NT2/D1 (cell line): ENCODE data around the gene CYP46A1.

ENCODE experiments used
- DNase-seq: peaks from one replicate; pipeline ENCODE4 v3.0.0-alpha.2; 2011; ENCODE audit warnings: low read depth, low spot score
- H3K27me3 ChIP-seq: 2 replicates; pipeline ENCODE4 v1.6.0; 2011; ENCODE audit warnings: mild to moderate bottlenecking; ENCODE audit not compliant: insufficient read length, insufficient read depth
- H3K36me3 ChIP-seq: 2 replicates; pipeline ENCODE4 v1.6.1; 2011; ENCODE audit warnings: mild to moderate bottlenecking, low read length, mixed read lengths; ENCODE audit not compliant: insufficient read depth, insufficient read length
- H3K4me1 ChIP-seq: 2 replicates; pipeline ENCODE4 v1.5.1; 2011; ENCODE audit not compliant: insufficient read depth, insufficient read length
- H3K4me3 ChIP-seq: 2 replicates; pipeline ENCODE4 v1.5.1; 2011; ENCODE audit warnings: low read depth; ENCODE audit not compliant: insufficient read length
- H3K9ac ChIP-seq: 2 replicates; pipeline ENCODE4 v1.6.0; 2011; ENCODE audit warnings: low read depth; ENCODE audit not compliant: insufficient read length
- H3K9me3 ChIP-seq: 2 replicates; pipeline ENCODE4 v1.5.1; 2011; ENCODE audit warnings: mild to moderate bottlenecking, low read length; ENCODE audit not compliant: insufficient read depth
- SUZ12 ChIP-seq: IDR thresholded peaks from 2 replicates; pipeline ENCODE4 v1.6.1; 2011; ENCODE audit not compliant: insufficient read length, insufficient read depth; ENCODE audit errors: extremely low read depth
- YY1 ChIP-seq: IDR thresholded peaks from 2 replicates; pipeline ENCODE4 v1.6.1; 2011; ENCODE audit not compliant: insufficient read length, insufficient read depth
- ZNF274 ChIP-seq: IDR thresholded peaks from 2 replicates; pipeline ENCODE4 v1.6.1; 2011; ENCODE audit warnings: mild to moderate bottlenecking, low read depth, low read length

CYP46A1 gene

DNA sequence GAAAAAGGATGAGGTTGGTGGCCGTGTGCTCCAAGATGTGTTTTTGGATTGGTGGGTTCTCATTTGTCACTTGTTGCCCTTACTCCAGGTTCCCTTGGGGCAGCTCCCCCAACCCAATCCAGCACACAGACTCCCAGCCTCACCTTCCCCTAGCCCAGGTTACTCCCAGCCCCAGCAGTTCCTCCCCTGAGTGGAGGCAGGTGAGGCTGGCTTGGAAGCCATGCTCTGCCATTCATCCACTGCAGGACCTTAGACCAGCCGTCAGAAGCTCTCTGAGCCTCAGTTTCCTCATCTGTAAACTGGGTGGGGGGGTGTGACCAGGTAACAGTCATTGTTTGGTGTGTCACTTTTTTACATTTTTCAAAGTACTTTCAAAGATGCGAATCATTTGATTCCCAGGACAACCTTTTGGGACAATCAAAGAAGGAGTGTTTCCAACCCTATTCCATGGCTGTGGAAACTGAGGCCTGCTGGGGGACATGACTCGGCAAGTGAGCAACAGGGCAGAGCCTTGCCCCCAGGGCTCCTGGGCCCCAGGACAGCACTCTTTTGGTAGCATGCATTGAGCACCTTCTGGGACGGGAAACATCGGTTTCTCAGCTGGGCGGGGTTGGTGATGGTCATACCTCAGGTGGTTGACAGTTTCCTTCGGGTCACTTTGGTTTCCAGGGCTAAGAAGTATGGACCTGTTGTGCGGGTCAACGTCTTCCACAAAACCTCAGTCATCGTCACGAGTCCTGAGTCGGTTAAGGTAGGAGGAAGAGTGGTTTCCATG, 7.2 kb downstream of the CYP46A1 start:
- no peaks in the 10 kb centered on the region for H3K27me3 ChIP-seq
- no peaks in the 10 kb centered on the region for H3K4me1 ChIP-seq
- no peak overlapping the region for H3K9ac ChIP-seq
- DNase-seq: no peak
- no peaks in the 10 kb centered on the region for H3K36me3 ChIP-seq
- H3K9me3 ChIP-seq: no peaks in the 10 kb centered on the region
- TF ChIP-seq ZNF274: no peak
- TF ChIP-seq SUZ12: no peak
- TF ChIP-seq YY1: no peak
- H3K4me3 ChIP-seq: no peak overlapping the region

DNA sequence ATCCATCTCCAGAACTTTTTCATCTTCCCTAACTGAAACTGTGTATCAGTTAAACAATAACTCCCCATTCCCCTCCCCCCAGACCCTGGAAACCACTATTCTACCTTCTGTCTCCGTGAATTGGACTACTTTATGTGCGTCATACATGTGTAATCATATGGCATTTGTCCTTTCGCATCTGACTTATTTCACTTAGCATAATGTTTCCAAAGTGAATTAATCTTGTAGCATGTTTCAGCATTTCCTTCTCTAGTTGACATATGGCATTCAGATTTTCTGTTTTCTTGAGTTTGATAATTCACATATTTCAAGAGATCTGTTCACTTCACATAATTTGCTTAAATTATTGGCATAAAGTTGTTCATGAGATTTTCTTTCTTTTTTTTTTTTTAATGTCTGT, 9.8 kb downstream of the CYP46A1 start:
- Histone ChIP-seq H3K9me3 (no peaks in the 10 kb centered on the region), H3K27me3 (no peaks in the 10 kb centered on the region), H3K9ac (no peak overlapping the region), H3K4me1 (no peaks in the 10 kb centered on the region), H3K36me3 (no peaks in the 10 kb centered on the region), H3K4me3 (no peak overlapping the region)
- TF ChIP-seq SUZ12: no peak
- no peak for TF ChIP-seq ZNF274
- TF ChIP-seq YY1: no peak
- DNase-seq: no peak

DNA sequence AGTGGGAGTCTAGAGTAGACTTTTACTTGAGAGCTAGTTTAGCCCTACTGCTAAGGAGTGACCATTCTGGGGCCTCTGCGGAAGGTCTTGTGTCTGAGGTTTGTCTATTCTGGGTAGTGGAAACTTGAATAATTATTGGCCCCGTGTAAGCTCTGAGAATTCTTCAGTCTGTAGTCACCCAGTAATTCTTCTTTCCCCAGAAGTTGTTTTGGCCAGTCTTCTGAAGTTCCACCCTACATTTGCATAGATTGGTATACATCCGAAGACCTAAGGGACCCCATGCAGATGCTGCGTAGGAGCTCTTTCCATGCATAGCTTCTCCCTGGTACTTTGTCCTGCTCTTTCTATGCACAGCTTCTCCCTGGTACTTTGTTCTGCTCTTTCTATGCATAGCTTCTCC, 12.8 kb downstream of the CYP46A1 start:
- DNase-seq: no peak
- no peaks in the 10 kb centered on the region for H3K4me1 ChIP-seq
- no peak overlapping the region for H3K9ac ChIP-seq
- no peak for TF ChIP-seq ZNF274
- TF ChIP-seq YY1: no peak
- no peak for TF ChIP-seq SUZ12
- no peak overlapping the region for H3K4me3 ChIP-seq
- no peaks in the 10 kb centered on the region for H3K27me3 ChIP-seq
- H3K36me3 ChIP-seq: no peaks in the 10 kb centered on the region
- no peaks in the 10 kb centered on the region for H3K9me3 ChIP-seq

DNA sequence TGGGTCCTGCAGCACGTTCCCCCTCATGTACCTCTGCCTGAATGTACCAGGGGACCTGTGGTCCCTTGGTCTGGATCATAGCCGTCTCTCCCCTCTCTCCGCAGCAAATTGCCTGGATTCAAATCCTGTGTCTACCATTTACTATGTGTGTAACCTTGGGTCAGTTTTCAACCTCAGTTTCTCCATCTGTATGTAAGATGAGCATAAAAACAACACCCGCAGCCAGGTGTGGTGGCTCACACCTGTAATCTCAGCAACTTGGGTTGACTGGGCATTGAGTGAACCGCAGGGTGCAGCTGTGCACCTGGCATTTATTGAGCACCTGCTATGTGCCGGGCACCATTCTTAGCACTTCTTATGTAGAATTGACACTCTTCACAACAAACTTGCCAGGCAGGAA, 14.1 kb downstream of the CYP46A1 start:
- Histone ChIP-seq H3K4me1 (no peaks in the 10 kb centered on the region), H3K27me3 (no peaks in the 10 kb centered on the region), H3K9me3 (peaks cover 7% of the 10 kb centered on the region; the same call in 1 of the 2 replicates), H3K9ac (no peak overlapping the region), H3K4me3 (no peak overlapping the region), H3K36me3 (no peaks in the 10 kb centered on the region)
- no peak for DNase-seq
- no peak for TF ChIP-seq ZNF274
- no peak for TF ChIP-seq SUZ12
- no peak for TF ChIP-seq YY1

DNA sequence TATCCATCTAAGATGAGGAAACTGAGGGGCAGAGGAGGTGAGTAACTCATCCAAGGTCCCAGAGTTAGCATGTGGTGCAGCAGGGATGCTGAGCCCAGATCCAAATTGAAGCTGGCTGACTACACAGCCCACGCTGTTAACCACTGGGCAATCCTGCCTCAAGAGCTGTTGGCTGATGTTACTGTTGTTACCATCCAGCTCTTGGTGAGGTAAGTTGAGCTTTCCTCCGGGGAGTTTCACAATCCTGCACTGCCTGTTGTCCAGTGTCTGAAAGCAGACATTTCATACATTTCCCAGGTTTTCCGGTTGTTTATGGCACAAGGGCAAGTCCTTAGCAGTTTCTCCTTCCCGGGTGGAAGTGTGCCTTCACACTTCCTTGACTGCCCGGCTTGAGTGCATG, 14.5 kb downstream of the CYP46A1 start:
- no peaks in the 10 kb centered on the region for H3K27me3 ChIP-seq
- H3K36me3 ChIP-seq: no peaks in the 10 kb centered on the region
- DNase-seq: no peak
- H3K4me1 ChIP-seq: no peaks in the 10 kb centered on the region
- H3K4me3 ChIP-seq: no peak overlapping the region
- TF ChIP-seq ZNF274: no peak
- no peak for TF ChIP-seq YY1
- no peak for TF ChIP-seq SUZ12
- peaks cover 11% of the 10 kb centered on the region; the same call in 1 of the 2 replicates for H3K9me3 ChIP-seq
- H3K9ac ChIP-seq: no peak overlapping the region

DNA sequence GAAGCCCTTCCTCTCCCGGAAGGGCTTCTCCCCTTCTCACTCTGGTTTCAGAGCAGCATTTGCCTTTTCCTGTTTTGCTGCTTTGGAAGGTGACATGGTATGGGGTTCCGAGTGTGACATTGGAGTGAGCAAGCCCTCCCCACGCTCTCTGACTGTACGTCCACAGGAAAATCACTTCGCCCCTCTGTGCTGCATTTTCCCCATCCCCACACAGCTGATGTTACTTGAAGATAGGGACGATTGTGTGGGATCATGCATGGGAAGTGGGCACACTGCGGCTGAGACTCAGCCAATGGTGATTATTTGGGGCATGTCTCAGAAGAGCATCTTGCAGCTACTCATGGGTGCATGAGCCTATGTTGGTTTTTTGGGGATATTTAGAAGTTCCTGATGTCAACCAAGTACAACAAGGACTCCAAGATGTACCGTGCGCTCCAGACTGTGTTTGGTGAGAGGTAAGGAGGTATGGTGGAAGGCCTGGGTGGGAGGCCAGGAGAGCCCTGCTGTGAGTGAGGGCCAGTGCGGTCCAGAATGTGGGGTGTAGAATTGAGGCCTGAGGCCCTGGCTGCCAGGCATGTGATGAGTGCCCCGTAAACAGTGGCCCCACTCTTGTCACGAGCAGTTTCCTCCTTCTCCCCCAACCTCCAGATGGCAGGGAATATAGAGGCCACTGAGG, 15.1 kb downstream of the CYP46A1 start:
- Histone ChIP-seq H3K4me1 (no peaks in the 10 kb centered on the region), H3K4me3 (no peak overlapping the region), H3K9ac (no peak overlapping the region), H3K36me3 (no peaks in the 10 kb centered on the region), H3K9me3 (peaks cover 17% of the 10 kb centered on the region; the same call in 1 of the 2 replicates), H3K27me3 (no peaks in the 10 kb centered on the region)
- no peak for DNase-seq
- TF ChIP-seq SUZ12 (no peak), ZNF274 (no peak), YY1 (no peak)

DNA sequence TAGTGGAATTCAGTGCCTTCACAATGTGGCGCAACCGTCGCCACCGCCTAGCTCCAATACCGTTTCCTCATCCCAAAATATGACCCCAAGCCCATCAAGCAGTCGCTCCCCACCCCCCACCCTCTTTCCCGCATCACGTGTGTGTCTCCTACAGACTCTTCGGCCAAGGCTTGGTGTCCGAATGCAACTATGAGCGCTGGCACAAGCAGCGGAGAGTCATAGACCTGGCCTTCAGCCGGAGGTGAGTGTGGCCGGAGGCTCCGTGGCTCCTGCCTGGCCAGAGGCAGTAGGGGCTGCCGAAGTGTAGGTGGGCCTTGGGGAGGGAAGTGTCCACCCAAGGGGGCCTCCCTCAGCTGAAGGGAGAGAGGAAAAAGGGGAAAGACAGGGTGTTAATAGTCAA, 15.8 kb downstream of the CYP46A1 start:
- Histone ChIP-seq H3K27me3 (no peaks in the 10 kb centered on the region), H3K9ac (no peak overlapping the region), H3K36me3 (no peaks in the 10 kb centered on the region), H3K4me1 (no peaks in the 10 kb centered on the region), H3K9me3 (peaks cover 23% of the 10 kb centered on the region; the same call in 1 of the 2 replicates), H3K4me3 (no peak overlapping the region)
- DNase-seq: no peak
- TF ChIP-seq ZNF274 (no peak), SUZ12 (no peak), YY1 (no peak)
